Renal cortex interstitium (tissue), 11 donors: ENCODE results near the gene MYL12B. TPM values are rescaled to one million over a fixed set of nuclear protein-coding genes. Genes with fewer than 3 reads are reported as not detected.

Source experiments
- DNase-seq, 11 donors: peaks; one replicate each; pipeline ENCODE4 v3.0.0-alpha.2; 2013; ENCODE audit warnings: low read depth in 9 of 11, low spot score in 4 of 11; ENCODE audit errors: extremely low read depth in 1 of 11
- polyA plus RNA-seq, 3 donors: library from polyadenylated mRNA; unstranded; fragments of 120-200 nt; gene quantifications; one replicate each; pipeline ENCODE4 v1.2.1, GENCODE V29; 2013; ENCODE audit not compliant: insufficient read length in 3 of 3

MYL12B gene
- polyA plus RNA-seq, 3 donors, result 501 to 619 (median 568) TPM

DNA sequence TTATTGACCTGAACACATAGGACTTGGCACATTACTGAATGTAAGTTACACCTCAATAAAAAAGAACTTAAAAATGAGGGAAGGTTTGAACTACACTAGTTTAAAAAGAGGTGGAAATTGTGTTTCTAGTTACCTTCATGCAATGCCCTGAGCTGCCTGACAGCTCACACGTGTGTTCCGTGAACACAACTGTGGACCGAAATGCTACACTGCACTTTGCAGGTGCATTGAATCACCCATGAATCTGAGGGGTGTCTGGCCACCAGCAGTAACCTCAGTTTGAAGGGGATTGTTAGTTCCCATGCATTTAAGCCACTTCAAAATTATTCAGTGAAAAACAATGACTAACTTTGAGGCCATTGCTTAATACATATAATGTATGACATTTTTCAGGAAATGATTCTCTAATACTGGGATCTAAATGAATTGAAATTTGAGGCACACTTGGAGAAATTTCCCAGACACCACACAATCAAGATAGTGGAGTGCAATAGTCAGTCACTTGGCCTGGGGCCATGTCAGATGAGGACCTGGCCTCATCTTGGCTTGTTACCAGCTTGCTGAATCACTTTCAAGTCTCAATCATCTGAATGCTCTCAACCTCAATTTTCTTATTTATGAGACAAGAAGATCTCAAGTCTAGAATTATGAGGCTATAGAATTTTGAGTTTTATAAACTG, 59.3 kb downstream of the MYL12B start:
- DNase-seq, result no peak

- DNase-seq, result no peak
These were observed 62.0 kb downstream of the MYL12B start for GRCh38 chr18:3323900-3324299.

Other genes starting within 250 kb of the MYL12B start
- 10 to 100 TPM; 37.8 to 40.0 (median 39.5) TPM for gene LPIN2, start 249.0 kb upstream of the MYL12B start, polyA plus RNA-seq
- 10 to 100 TPM in 1 of 3 donors, 1 to 10 TPM in 2; 8.1 to 10.2 (median 8.6) TPM for gene MYOM1, start 42.2 kb upstream of the MYL12B start, polyA plus RNA-seq
- 100 to 1,000 TPM; 360 to 475 (median 421) TPM for gene MYL12A, start 14.3 kb upstream of the MYL12B start, polyA plus RNA-seq
- 100 to 1,000 TPM in 1 of 3 donors, 10 to 100 TPM in 2; 82.1 to 107 (median 87.5) TPM for gene TGIF1, start 188.0 kb downstream of the MYL12B start, polyA plus RNA-seq